OCI-LY3 (cell line): ENCODE measurements around the gene PPM1B.

Source experiments
- CTCF ChIP-seq: fragments of 200-600, 300-600 bp; sonication (generic); IDR thresholded peaks from 2 replicates; pipeline ENCODE4 v1.5.1; 2014; ENCODE audit warnings: antibody characterized with exemption, low read length, low read depth
- EZH2phosphoT487 ChIP-seq: fragments of 200-600 bp; shearing (Covaris generic); IDR thresholded peaks from 2 replicates; pipeline ENCODE4 v1.6.1; 2018; ENCODE audit warnings: antibody characterized with exemption, mixed run types, low read depth

GRCh38 chr2:44131177-44131576 is 37.5 kb upstream of the PPM1B start:
- no peak for TF ChIP-seq CTCF
- TF ChIP-seq EZH2phosphoT487 = no peak
